ENCODE results near the gene RBMS1.
"Not testable (repeated sequence)": the region's sequence is repeated elsewhere in the genome, so short reads cannot be mapped to it uniquely, and the experiment has no call there.

The RBMS1 gene

DNA sequence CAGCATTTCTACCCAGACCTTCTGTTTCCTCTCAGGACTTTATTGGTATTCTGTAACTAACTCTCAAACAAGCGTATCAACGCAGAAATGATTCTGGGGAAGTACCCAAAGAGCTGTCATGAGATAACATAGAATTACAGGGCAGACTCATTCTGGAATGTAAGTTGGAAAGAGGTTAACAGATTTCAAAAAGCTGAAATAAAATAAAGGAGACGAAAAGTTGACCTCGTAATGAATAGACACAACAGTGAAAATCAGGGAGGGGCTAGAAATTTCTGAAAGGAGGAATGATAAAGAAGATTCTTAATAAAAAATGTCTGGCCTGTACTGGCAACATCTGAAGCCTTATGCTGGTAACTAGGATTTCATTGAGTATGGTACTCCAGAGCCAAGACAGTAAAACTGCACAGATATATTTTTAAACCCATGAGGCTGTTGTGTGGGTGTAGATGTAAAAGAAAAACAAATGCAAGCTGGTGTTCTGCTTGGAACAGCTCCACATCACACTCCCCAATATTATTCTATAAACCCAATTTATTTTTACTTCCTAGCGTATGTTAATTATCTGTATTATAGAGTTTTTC, 23.9 kb downstream of the RBMS1 start:
- DNase-seq (ENCODE audit: low spot score), result no peak

DNA sequence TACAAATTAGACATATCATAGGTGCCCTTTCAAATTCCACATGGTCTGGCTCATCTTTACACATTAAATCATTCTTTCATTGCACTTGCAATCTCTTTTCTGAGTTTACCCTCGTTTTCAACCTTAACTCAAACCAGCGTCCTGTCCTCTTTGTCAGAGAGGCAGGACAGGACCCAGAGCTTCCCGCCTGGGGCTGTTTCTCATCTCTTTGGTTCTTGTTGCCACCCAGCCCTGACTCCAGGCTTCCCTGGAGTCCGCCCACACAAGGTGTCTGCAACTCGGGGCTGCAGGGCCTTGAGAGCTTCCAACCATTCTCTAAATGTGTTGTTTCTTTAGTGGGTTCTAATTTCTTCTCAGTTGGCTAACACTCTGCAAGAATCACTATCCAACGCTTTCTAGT, 24.4 kb downstream of the RBMS1 start:
- DNase-seq (ENCODE audit: low spot score), result no peak

DNA sequence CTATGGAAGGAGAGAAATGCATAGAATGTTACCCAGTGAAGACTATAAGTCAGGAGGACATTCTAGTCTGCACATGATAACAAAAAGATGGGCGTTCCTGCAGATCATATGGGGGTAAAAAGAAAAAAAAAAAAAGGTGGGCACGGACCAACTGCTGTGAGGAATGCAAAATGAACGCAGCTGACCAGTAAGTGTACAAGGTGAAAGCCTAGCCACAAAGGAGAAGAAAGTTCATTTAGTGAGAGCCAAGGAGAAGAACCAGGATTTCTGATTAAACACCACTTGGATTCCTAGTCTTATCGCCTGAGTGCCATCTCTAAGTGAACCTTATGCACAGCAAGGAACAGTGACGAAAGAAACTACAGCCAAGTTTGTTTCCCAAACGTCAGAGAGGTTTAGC, 26.5 kb downstream of the RBMS1 start:
- DNase-seq (ENCODE audit: low spot score), result no peak

DNA sequence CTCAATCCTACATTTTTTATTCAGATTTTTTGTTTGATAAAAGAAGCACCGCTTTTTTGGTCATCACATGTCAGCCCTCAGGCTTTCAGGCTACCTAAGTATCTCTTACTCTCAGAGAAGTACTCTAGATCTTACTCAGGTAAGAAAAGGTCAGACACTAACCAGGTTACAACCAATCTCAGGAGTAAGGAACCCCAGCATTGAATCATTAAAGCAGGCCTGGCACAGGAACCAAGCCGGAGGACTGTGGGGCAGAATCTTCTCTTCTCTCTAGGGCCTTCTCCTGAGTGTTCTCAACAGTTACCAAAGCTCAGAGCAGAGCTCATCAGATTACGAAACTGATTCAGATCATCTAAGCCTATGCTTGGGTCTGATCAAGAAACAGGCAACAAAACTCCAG, 28.2 kb downstream of the RBMS1 start:
- no peak for DNase-seq (ENCODE audit: low spot score)

- DNase-seq (ENCODE audit: low spot score), result no peak
These were observed 28.6 kb downstream of the RBMS1 start for GRCh38 chr2:160465002-160465401.

- DNase-seq (ENCODE audit: low spot score), result no peak
These were observed 29.6 kb downstream of the RBMS1 start for GRCh38 chr2:160464017-160464416.

DNA sequence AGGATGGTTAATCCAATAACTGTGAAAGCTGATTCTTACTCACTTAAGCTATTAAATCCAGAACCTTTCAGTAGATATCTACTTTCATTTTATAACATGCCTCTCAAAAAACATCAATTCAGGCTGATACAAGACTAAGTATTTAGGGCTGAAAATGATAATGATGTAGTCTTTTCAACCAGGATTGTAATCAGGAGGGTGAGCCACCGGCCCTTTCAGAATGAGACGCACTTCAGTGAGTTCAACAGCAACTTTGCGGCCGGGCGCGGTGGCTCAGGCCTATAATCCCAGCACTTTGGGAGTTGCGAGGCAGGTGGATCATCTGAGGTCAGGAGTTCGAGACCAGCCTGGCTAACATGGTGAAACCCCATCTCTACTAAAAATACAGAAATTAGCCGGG, 30.4 kb downstream of the RBMS1 start:
- DNase-seq (ENCODE audit: low spot score), result no peak

DNA sequence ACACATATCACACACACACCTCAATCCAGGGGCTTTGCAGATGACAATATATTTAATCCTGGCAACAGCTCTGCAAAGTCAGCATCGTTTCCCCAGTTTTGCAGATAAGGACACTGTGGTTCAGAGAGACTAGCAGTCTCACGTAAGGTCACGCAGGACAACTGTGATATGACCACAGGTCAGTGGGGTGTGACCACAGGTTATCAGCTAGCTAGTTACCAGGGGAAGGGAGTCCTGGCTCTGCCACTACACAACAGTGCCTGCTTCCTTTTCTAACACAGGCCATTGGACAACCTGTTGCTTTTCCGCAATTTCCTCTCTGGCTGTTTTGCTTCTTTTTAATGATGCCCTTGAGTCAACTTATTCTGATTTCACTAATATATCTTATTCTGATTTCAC, 33.3 kb downstream of the RBMS1 start:
- DNase-seq (ENCODE audit: low spot score), result no peak

- DNase-seq (ENCODE audit: low spot score), result no peak
These were observed 33.9 kb downstream of the RBMS1 start for GRCh38 chr2:160459538-160460332.

- no peak for DNase-seq (ENCODE audit: low spot score)
These were observed 34.7 kb downstream of the RBMS1 start for GRCh38 chr2:160458718-160459453.

DNA sequence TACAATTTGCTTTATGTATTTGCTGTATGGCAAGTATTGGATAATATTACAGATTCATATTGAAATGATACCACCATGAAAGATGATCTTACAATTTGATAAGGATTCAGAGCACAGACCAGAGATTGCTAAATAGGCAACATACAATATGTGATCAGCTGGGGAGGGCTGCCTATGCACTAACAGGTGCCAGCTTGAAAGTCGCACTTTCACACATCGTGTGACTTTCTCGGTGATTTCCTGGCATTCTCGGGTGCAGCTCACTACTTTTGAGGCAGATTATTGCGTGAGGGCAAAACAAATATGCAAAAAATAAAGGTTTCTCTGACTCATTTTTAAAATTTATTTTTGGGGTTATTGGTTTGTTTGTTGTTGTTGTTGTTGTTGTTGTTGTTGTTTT, 36.0 kb downstream of the RBMS1 start:
- no peak for DNase-seq (ENCODE audit: low spot score)

DNA sequence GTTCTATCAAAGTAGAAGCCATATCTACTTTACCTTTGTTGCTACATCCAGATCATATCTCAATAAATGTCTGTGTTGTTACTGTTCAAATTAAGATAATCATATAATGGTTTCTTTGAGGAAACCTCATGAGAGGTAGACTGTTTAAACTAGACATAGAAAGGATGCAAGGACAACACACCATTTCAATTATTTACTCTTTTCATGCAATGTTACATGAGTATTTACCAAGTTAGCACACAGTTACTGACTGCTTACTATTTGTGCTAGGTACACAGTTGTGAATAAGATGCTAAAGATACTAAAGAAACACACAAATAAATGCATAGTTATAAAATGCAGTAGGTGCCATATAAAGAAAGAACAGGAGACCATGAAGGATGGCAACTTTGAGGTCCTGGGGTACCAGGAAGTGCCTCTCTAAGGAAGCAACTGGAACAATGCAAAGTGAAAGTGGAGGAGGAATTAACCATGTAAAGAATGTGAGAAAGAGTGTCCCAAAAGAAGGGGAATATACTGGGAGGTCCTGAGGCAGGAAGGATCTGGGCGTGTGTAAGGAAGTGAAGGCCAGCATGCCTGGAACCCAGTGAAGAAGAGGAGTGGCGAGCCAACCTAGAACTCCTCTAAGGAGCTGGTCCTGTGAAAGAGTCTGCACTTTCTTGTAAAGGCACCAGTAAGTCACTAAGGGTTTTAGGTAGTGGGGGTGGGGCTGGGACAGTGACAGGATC, 39.4 kb downstream of the RBMS1 start:
- no peak for DNase-seq (ENCODE audit: low spot score)

- DNase-seq (ENCODE audit: low spot score), result no peak
These were observed 40.3 kb downstream of the RBMS1 start for GRCh38 chr2:160453111-160453820.

DNA sequence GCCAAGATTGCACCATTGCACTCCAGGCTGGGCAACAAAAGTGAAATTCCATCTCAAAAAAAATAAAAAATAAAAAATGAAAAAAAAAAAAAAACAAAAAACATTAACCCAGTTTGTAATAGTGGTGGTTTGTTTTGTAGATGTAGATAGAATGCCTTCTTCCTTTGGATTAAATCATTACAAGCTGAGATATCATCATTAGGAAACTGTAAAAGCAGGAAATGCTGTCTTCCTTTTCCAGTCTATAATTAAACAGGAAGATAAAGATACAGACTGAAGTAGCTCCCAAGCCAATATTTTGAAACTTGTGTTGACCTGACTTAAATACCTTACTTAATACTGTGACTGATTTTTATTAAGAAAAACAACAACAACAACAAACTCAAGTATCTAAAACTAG, 43.1 kb downstream of the RBMS1 start:
- no peak for DNase-seq (ENCODE audit: low spot score)

GRCh38 chr2:160448821-160449220, 44.8 kb downstream of the RBMS1 start:
- DNase-seq (ENCODE audit: low spot score), result not testable (repeated sequence)

DNA sequence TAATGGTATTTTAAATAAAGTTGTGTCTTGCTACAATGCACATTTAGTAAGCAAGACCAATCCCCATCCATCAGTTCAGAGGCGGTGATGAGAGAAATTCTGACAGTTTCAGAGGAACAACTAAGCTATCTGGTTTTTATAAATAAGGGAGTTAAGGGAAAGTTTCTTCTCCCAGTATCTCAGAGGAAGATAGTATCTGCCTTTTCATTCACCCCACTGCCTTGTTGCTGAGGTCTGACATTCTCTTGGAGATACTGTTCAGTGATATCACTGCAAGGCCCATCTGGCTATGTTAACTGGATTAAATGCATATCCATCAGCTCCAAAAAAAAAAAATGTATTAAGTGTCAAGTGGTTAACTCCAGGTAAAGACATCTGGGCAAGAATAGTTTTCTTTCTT, 47.9 kb downstream of the RBMS1 start:
- no peak for DNase-seq (ENCODE audit: low spot score)

DNA sequence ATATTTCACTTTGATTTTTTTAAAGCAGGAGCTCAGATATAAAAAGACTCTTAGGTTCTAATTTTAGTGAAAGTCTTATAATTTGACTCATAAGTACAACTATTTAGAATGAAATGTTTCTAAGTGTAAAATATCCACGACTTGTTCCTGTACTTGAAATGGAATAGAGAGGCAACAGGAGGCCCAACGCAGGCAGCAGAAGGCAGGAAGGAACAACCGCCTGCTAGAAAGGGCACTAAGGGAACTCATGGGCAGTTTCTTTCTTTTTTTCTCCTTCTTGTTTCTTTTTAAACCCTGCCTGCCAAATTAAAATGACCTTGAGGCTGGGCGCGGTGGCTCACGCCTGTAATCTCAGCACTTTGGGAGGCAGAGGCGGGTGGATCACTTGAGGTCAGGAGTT, 51.0 kb downstream of the RBMS1 start:
- DNase-seq (ENCODE audit: low spot score), result no peak

GRCh38 chr2:160440888-160441287, 52.7 kb downstream of the RBMS1 start:
- no peak for DNase-seq (ENCODE audit: low spot score)

DNA sequence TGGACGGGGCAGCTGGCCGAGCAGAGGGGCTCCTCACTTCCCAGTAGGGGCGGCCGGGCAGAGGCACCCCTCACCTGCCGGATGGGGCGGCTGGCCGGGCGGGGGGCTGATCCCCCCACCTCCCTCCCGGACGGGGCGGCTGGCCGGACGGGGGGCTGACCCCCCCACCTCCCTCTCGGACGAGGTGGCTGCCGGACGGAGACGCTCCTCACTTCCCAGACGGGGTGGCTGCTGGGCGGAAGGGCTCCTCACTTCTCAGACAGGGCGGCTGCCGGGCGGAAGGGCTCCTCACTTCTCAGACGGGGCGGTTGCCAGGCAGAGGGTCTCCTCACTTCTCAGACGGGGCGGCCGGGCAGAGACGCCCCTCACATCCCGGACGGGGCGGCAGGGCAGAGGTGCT, 54.6 kb downstream of the RBMS1 start:
- not testable (repeated sequence) for DNase-seq (ENCODE audit: low spot score)

DNA sequence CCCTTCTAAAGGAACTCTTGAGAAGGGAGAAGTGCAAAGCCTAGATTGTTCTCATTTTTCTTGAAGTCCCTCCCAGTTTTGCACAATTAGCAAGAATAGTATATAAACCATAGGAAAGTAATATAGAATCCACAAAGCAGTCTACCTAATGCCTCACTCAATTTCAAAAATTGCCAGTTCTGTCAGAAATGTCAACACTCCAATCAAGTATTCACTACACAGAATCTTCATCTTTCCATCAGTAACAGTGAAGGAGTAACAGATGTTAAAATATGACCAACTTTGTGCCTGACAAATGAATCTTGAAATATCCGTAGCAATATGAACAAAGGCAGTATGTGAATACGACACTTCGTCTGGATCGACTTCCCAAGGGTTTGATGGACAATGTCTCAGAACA, 56.3 kb downstream of the RBMS1 start:
- no peak for DNase-seq (ENCODE audit: low spot score)

- no peak for DNase-seq (ENCODE audit: low spot score)
These were observed 59.2 kb downstream of the RBMS1 start for GRCh38 chr2:160434254-160434948.

All from NAMALWA (cell line).